Measurements from ENCODE around the gene PANX2. TPM values are rescaled to one million over a fixed set of nuclear protein-coding genes. Genes with fewer than 3 reads are reported as not detected.
"Not testable (repeated sequence)": the region's sequence is repeated elsewhere in the genome, so short reads cannot be mapped to it uniquely, and the experiment has no call there.

The PANX2 gene
- total RNA-seq, 1 donor from 2014 or later, result 2.5 TPM

- no peak for TF ChIP-seq CTCF (IDR thresholded peaks at IDR 0.05)
- Histone ChIP-seq H3K27me3 (ENCODE audit: low read depth) (no peaks in the 10 kb centered on the region), H3K4me1 (no peaks in the 10 kb centered on the region), H3K36me3 (no peaks in the 10 kb centered on the region), H3K9me3 (no peaks in the 10 kb centered on the region), H3K4me3 (no peak overlapping the region), H3K27ac (no peak overlapping the region)
- no peak for DNase-seq
- intact Hi-C loops (cut with DNase I), result no loop called here
- ATAC-seq, result no peak
Measured at GRCh38 chr22:50129121-50129736, 41.3 kb upstream of the PANX2 start.

- DNase-seq (no peak), ATAC-seq (no peak)
- TF ChIP-seq CTCF (IDR thresholded peaks at IDR 0.05), result no peak
- H3K4me3 ChIP-seq, result no peak overlapping the region
- H3K4me1 ChIP-seq, result no peaks in the 10 kb centered on the region
- no peaks in the 10 kb centered on the region for H3K27me3 ChIP-seq (ENCODE audit: low read depth)
- H3K27ac ChIP-seq, result no peak overlapping the region
- H3K36me3 ChIP-seq, result no peaks in the 10 kb centered on the region
- no peaks in the 10 kb centered on the region for H3K9me3 ChIP-seq
- intact Hi-C loops (cut with DNase I), result no loop called here
Measured at GRCh38 chr22:50131894-50132293, 38.6 kb upstream of the PANX2 start.

DNA sequence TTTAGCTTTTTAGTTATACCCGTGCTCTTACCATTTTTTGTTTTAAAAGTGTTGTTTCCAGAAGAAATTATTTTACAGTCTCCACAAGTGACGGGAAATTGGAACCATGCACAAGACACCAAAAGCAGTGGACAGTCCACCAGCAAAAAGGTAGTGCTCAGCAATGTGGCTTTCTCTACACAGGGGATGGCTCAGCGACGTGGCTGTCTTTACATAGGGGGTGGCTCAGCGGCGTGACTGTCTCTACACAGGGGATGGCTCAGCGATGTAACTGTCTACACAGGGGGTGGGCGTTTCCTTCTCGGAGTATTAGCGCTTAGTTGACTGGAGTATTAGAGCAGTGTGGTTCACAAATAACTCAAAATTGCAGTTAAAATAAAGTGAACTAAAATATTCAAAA is 36.0 kb upstream of the PANX2 start:
- Histone ChIP-seq H3K36me3 (no peaks in the 10 kb centered on the region), H3K9me3 (no peaks in the 10 kb centered on the region), H3K27me3 (ENCODE audit: low read depth) (no peaks in the 10 kb centered on the region), H3K4me1 (no peaks in the 10 kb centered on the region), H3K4me3 (no peak overlapping the region), H3K27ac (no peak overlapping the region)
- DNase-seq, result no peak
- ATAC-seq, result no peak
- intact Hi-C loops (cut with DNase I), result no loop called here
- no peak for TF ChIP-seq CTCF (IDR thresholded peaks at IDR 0.05)

GRCh38 chr22:50136581-50137015 is 33.9 kb upstream of the PANX2 start:
- Histone ChIP-seq H3K36me3 (no peaks in the 10 kb centered on the region), H3K9me3 (no peaks in the 10 kb centered on the region), H3K4me1 (no peaks in the 10 kb centered on the region), H3K27me3 (ENCODE audit: low read depth) (no peaks in the 10 kb centered on the region), H3K4me3 (no peak overlapping the region), H3K27ac (no peak overlapping the region)
- no peak for TF ChIP-seq CTCF (IDR thresholded peaks at IDR 0.05)
- intact Hi-C loops (cut with DNase I), result no loop called here
- DNase-seq (no peak), ATAC-seq (no peak)

DNA sequence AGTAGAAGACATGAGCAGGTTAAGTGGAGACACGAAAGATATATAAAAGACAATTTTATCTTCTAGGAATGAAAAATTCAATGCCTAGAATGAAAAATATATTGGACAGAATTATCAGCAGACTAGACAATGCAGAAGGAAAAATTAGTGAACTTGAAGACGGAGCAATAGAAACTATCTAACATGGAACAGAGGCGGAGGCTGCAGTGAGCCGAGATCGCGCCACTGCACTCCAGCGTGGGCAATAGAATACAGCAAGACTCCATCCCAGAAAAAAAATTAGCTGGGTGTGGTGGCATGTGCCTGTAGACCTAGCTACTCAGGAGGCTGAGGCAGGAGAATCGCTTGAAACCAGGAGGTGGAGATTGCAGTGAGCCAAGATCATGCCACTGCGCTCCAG is 33.3 kb upstream of the PANX2 start:
- H3K27me3 ChIP-seq (ENCODE audit: low read depth); H3K9me3 ChIP-seq; H3K36me3 ChIP-seq; ATAC-seq; DNase-seq; H3K4me1 ChIP-seq; H3K4me3 ChIP-seq; intact Hi-C loops (cut with DNase I); H3K27ac ChIP-seq: not testable (repeated sequence)

DNA sequence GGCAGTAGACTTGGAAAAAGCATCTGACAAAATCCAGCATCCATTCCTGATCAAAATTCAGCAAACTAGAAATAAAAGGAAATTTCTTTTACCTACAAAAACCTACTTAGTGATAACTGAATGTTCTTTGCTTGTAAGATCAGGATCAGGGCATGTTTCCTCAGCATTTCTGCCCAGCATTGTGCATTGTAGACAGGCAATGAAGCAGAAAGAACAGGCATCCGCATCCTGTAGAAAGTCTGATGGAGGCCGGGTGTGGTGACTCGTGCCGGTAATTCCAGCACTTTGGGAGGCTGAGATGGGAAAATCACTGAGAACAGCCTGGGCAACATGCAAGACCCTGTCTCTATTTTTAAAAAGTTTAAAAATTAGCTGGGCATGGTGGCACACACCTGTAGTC is 32.5 kb upstream of the PANX2 start:
- no peak for TF ChIP-seq CTCF (IDR thresholded peaks at IDR 0.05)
- no peak overlapping the region for H3K27ac ChIP-seq
- DNase-seq (no peak), ATAC-seq (no peak)
- no peaks in the 10 kb centered on the region for H3K27me3 ChIP-seq (ENCODE audit: low read depth)
- intact Hi-C loops (cut with DNase I), result no loop called here
- H3K36me3 ChIP-seq, result no peaks in the 10 kb centered on the region
- H3K4me1 ChIP-seq, result no peaks in the 10 kb centered on the region
- H3K9me3 ChIP-seq, result no peaks in the 10 kb centered on the region
- no peak overlapping the region for H3K4me3 ChIP-seq
